Stimulated activated effector memory CD8-positive, alpha-beta T cell treated with anti-CD3 and anti-CD28 coated beads, Interleukin-12 subunit alpha, Interleukin-12 subunit beta, amount 100 ng/mL, for 72 hours (primary cell): ENCODE data around the gene ARFGAP1.
A peak's percentile ranks its signal among the peaks of the same experiment; 100 is the strongest.
"Not testable (repeated sequence)": the region's sequence is repeated elsewhere in the genome, so short reads cannot be mapped to it uniquely, and the experiment has no call there.

Experiments used
- ATAC-seq: fragments of 150-1000 bp; cut with Tn5 transposase; 2 replicates; pipeline ENCODE4 v1.10.0; 2021
- DNase-seq, 2 donors: peaks; one replicate each; pipeline ENCODE4 v3.0.0; 2021 to 2022; ENCODE audit warnings: low spot score in 2 of 2
- H3K27ac Mint-ChIP-seq: one replicate; pipeline ENCODE4 v1.8.0; 2022; ENCODE audit warnings: mild to moderate bottlenecking, mixed read lengths
- H3K36me3 Mint-ChIP-seq: one replicate; pipeline ENCODE4 v1.8.0; 2022; ENCODE audit warnings: mild to moderate bottlenecking, mixed read lengths
- H3K4me1 Mint-ChIP-seq: one replicate; pipeline ENCODE4 v1.8.0; 2022; ENCODE audit warnings: mixed read lengths
- H3K4me3 Mint-ChIP-seq: one replicate; pipeline ENCODE4 v1.8.0; 2022; ENCODE audit warnings: mild to moderate bottlenecking, mixed read lengths
- H3K9me3 Mint-ChIP-seq: one replicate; pipeline ENCODE4 v1.8.0; 2022; ENCODE audit warnings: mixed read lengths

ARFGAP1 gene

GRCh38 chr20:63328026-63328700, 55.5 kb downstream of the ARFGAP1 start:
- no peak for DNase-seq
- no peak overlapping the region for H3K4me3 Mint-ChIP-seq

GRCh38 chr20:63328718-63329275, 56.2 kb downstream of the ARFGAP1 start:
- Mint-ChIP-seq H3K36me3 (no peaks in the 10 kb centered on the region), H3K4me3 (no peak overlapping the region), H3K9me3 (peaks cover 7% of the 10 kb centered on the region), H3K4me1 (no peaks in the 10 kb centered on the region), H3K27ac (no peak overlapping the region)
- no peak for DNase-seq
- ATAC-seq, result no peak

More at GRCh38 chr20:63328026-63328700, 55.5 kb downstream of the ARFGAP1 start:
- Mint-ChIP-seq H3K9me3 (peaks cover 7% of the 10 kb centered on the region), H3K4me1 (no peaks in the 10 kb centered on the region), H3K36me3 (no peaks in the 10 kb centered on the region), H3K27ac (peak overlapping the region; percentile 32)
- peak; percentile 9 for ATAC-seq

- no peaks in the 10 kb centered on the region for H3K4me1 Mint-ChIP-seq
- no peak overlapping the region for H3K4me3 Mint-ChIP-seq
- H3K36me3 Mint-ChIP-seq, result no peaks in the 10 kb centered on the region
- peaks cover 7% of the 10 kb centered on the region for H3K9me3 Mint-ChIP-seq
- peak; percentile 2 for ATAC-seq
- H3K27ac Mint-ChIP-seq, result no peak overlapping the region
- no peak for DNase-seq
These were observed 56.9 kb downstream of the ARFGAP1 start for GRCh38 chr20:63329331-63330083.

- Mint-ChIP-seq H3K4me3 (no peak overlapping the region), H3K36me3 (no peaks in the 10 kb centered on the region), H3K27ac (no peak overlapping the region), H3K9me3 (peaks cover 7% of the 10 kb centered on the region), H3K4me1 (no peaks in the 10 kb centered on the region)
- no peak for DNase-seq
- ATAC-seq, result no peak
These were observed 57.6 kb downstream of the ARFGAP1 start for GRCh38 chr20:63330084-63330760.

GRCh38 chr20:63330940-63331339, 58.3 kb downstream of the ARFGAP1 start:
- H3K36me3 Mint-ChIP-seq, result peaks cover 6% of the 10 kb centered on the region
- H3K4me1 Mint-ChIP-seq, result no peaks in the 10 kb centered on the region
- DNase-seq, result no peak
- no peak overlapping the region for H3K27ac Mint-ChIP-seq
- peaks cover 7% of the 10 kb centered on the region for H3K9me3 Mint-ChIP-seq
- ATAC-seq, result no peak
- H3K4me3 Mint-ChIP-seq, result no peak overlapping the region

- no peak for ATAC-seq
- Mint-ChIP-seq H3K36me3 (peaks cover 8% of the 10 kb centered on the region), H3K9me3 (peaks cover 7% of the 10 kb centered on the region), H3K4me3 (no peak overlapping the region), H3K27ac (no peak overlapping the region), H3K4me1 (no peaks in the 10 kb centered on the region)
- no peak for DNase-seq
These were observed 59.3 kb downstream of the ARFGAP1 start for GRCh38 chr20:63331741-63332400.

GRCh38 chr20:63332488-63333240, 60.1 kb downstream of the ARFGAP1 start:
- no peak overlapping the region for H3K27ac Mint-ChIP-seq
- peaks cover 7% of the 10 kb centered on the region for H3K9me3 Mint-ChIP-seq
- no peaks in the 10 kb centered on the region for H3K4me1 Mint-ChIP-seq
- ATAC-seq, result no peak
- DNase-seq, result no peak
- peaks cover 8% of the 10 kb centered on the region for H3K36me3 Mint-ChIP-seq
- H3K4me3 Mint-ChIP-seq, result no peak overlapping the region

- ATAC-seq (no peak), DNase-seq (no peak)
- Mint-ChIP-seq H3K4me1 (no peaks in the 10 kb centered on the region), H3K36me3 (peaks cover 8% of the 10 kb centered on the region), H3K9me3 (peaks cover 7% of the 10 kb centered on the region), H3K27ac (no peak overlapping the region), H3K4me3 (no peak overlapping the region)
These were observed 60.7 kb downstream of the ARFGAP1 start for GRCh38 chr20:63333241-63333836.

GRCh38 chr20:63334356-63334755, 61.7 kb downstream of the ARFGAP1 start:
- no peak overlapping the region for H3K27ac Mint-ChIP-seq
- DNase-seq, result no peak
- no peak overlapping the region for H3K4me3 Mint-ChIP-seq
- H3K4me1 Mint-ChIP-seq, result no peaks in the 10 kb centered on the region
- peaks cover 7% of the 10 kb centered on the region for H3K9me3 Mint-ChIP-seq
- ATAC-seq, result no peak
- H3K36me3 Mint-ChIP-seq, result peaks cover 8% of the 10 kb centered on the region

- H3K27ac Mint-ChIP-seq, H3K4me1 Mint-ChIP-seq, H3K4me3 Mint-ChIP-seq, H3K36me3 Mint-ChIP-seq, H3K9me3 Mint-ChIP-seq, DNase-seq, ATAC-seq: not testable (repeated sequence)
These were observed 62.4 kb downstream of the ARFGAP1 start for GRCh38 chr20:63335060-63335459.

GRCh38 chr20:63335711-63336110, 63.1 kb downstream of the ARFGAP1 start:
- Mint-ChIP-seq H3K9me3 (peaks cover 7% of the 10 kb centered on the region), H3K4me3 (no peak overlapping the region), H3K27ac (no peak overlapping the region), H3K36me3 (peaks cover 8% of the 10 kb centered on the region), H3K4me1 (no peaks in the 10 kb centered on the region)
- no peak for ATAC-seq
- no peak for DNase-seq

GRCh38 chr20:63336232-63336752, 63.7 kb downstream of the ARFGAP1 start:
- ATAC-seq (no peak), DNase-seq (no peak)
- no peak overlapping the region for H3K27ac Mint-ChIP-seq
- peaks cover 7% of the 10 kb centered on the region for H3K9me3 Mint-ChIP-seq
- H3K36me3 Mint-ChIP-seq, result peaks cover 8% of the 10 kb centered on the region
- no peak overlapping the region for H3K4me3 Mint-ChIP-seq
- no peaks in the 10 kb centered on the region for H3K4me1 Mint-ChIP-seq

GRCh38 chr20:63337786-63338420, 65.3 kb downstream of the ARFGAP1 start:
- H3K36me3 Mint-ChIP-seq, result peaks cover 8% of the 10 kb centered on the region
- H3K27ac Mint-ChIP-seq, result no peak overlapping the region
- H3K4me3 Mint-ChIP-seq, result no peak overlapping the region
- no peak for DNase-seq
- H3K4me1 Mint-ChIP-seq, result no peaks in the 10 kb centered on the region
- ATAC-seq, result no peak
- H3K9me3 Mint-ChIP-seq, result no peaks in the 10 kb centered on the region
